ENCODE results near the gene CCDC102B.
"Not testable (repeated sequence)": the region's sequence is repeated elsewhere in the genome, so short reads cannot be mapped to it uniquely, and the experiment has no call there.

The CCDC102B gene

GRCh38 chr18:68797871-68798270 lies at the start of gene CCDC102B:
Gene CCDC102B (plus strand): TSS chr18:68798080. CDS start chr18:68836764, 38,684 bp downstream.
- no peak for DNase-seq

GRCh38 chr18:68757126-68757525 lies 40.8 kb upstream of the CCDC102B start:
- DNase-seq, result no peak

GRCh38 chr18:68759308-68759707 lies 38.6 kb upstream of the CCDC102B start:
- DNase-seq, result no peak

GRCh38 chr18:68763083-68763482 lies 34.8 kb upstream of the CCDC102B start:
- no peak for DNase-seq

GRCh38 chr18:68764016-68764415 lies 33.9 kb upstream of the CCDC102B start:
- DNase-seq, result no peak

GRCh38 chr18:68766433-68766832 lies 31.4 kb upstream of the CCDC102B start:
- DNase-seq, result no peak

- no peak for DNase-seq
Measured at GRCh38 chr18:68769461-68769860, 28.4 kb upstream of the CCDC102B start.

- no peak for DNase-seq
Measured at GRCh38 chr18:68772268-68772667, 25.6 kb upstream of the CCDC102B start.

GRCh38 chr18:68778280-68778886 lies 19.5 kb upstream of the CCDC102B start:
- DNase-seq, result no peak

GRCh38 chr18:68779169-68779568 lies 18.7 kb upstream of the CCDC102B start:
- no peak for DNase-seq

- no peak for DNase-seq
Measured at GRCh38 chr18:68780802-68781635, 16.9 kb upstream of the CCDC102B start.

GRCh38 chr18:68783506-68783905 lies 14.4 kb upstream of the CCDC102B start:
- no peak for DNase-seq

GRCh38 chr18:68784071-68784470 lies 13.8 kb upstream of the CCDC102B start:
- DNase-seq, result no peak

- DNase-seq, result not testable (repeated sequence)
Measured at GRCh38 chr18:68790290-68790689, 7.6 kb upstream of the CCDC102B start.

- no peak for DNase-seq
Measured at GRCh38 chr18:68791801-68792200, 6.1 kb upstream of the CCDC102B start.

GRCh38 chr18:68793951-68794350 lies 3.9 kb upstream of the CCDC102B start:
- DNase-seq, result no peak

- no peak for DNase-seq
Measured at GRCh38 chr18:68796936-68797690, 767 bp upstream of the CCDC102B start.

GRCh38 chr18:68800075-68800474 lies 2.2 kb downstream of the CCDC102B start:
- DNase-seq, result no peak

- no peak for DNase-seq
Measured at GRCh38 chr18:68803356-68803755, 5.5 kb downstream of the CCDC102B start.

- no peak for DNase-seq
Measured at GRCh38 chr18:68817584-68817983, 19.7 kb downstream of the CCDC102B start.

GRCh38 chr18:68818584-68818983 lies 20.7 kb downstream of the CCDC102B start:
- no peak for DNase-seq

GRCh38 chr18:68822926-68823325 lies 25.0 kb downstream of the CCDC102B start:
- no peak for DNase-seq

GRCh38 chr18:68826121-68826520 lies 28.2 kb downstream of the CCDC102B start:
- DNase-seq, result no peak
